Measurements from ENCODE around the gene OR52K2.
A peak's percentile ranks its signal among the peaks of the same experiment; 100 is the strongest.
"Not testable (repeated sequence)": the region's sequence is repeated elsewhere in the genome, so short reads cannot be mapped to it uniquely, and the experiment has no call there.

The OR52K2 gene

DNA sequence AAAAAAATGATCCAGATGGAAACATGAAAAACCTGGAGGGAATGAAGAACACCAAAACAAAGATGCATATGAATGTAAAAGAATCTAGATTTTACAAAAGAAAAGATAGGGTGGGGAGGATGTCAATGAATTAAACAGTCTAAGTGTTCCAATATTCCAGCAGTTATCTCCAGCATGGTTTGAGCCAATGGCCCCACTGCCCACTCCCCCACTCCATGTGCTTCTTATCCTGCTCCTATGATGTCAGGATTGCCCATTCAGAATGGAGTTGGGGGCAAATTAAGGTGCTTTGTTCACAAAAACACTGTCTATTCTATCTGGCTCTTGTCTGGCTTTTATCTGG is 32.1 kb downstream of the OR52K2 start:
- DNase-seq = no peak

DNA sequence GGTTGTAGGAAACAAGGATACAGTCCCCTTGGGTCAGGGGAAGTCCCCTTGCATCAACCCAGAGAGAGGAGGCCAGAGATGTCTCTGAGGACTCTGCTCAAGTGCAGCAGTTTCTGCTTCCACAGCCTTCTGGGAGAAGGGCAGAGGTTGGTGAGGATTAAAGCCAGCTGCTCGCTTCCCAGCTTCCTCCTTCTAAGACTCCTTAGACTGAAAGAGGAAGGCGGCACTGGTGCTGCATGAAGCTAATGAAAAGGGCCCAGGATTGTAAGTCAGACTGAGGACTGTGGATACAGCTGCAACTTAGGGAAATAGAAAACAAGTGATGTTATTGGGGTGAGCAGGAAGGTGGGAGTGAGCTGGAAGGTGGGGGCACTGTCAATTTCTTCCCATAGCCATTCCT is 33.4 kb downstream of the OR52K2 start, which contains the start of gene OR52K1:
Gene OR52K1 (plus strand): TSS at position 202 of the 400 bp plus-strand sequence. CDS start 6,255 bp downstream, outside the sequence.
- no peak for DNase-seq

DNA sequence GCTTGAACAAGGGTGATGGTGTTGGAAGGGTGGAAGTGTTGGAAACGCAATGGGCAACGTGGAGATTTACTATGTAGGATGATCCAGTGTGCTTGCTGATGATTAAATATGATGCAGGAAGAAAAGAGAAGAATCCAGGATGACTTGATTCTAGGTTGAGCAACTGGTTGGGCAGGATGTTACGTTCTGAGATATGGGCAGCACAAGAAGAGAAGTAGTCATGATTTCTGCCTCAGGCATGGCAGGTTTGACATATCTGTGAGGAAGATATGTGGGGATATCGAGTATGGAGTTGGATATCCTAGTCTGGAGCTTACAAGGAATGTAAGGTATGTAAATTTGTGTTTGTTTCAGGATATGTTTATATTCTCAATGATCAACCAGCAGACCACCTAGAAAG is 35.2 kb downstream of the OR52K2 start:
- DNase-seq = no peak

DNA sequence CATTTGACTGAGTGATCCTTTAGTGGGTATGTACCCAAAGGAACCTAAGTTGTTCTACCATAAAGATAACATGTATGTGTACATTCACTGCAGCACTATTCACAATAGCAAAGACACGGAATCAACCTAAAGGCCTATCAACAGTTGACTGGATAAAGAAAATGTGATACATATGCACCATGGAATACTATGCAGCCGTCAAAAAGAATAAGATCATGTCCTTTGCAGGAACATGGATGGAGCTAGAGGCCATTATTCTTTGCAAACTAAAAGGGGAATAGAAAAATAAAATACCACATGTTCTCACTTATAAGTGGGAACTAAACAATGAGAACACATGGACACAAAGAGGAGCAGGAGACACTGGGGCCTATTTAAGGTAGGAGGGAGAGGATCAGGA is 42.3 kb downstream of the OR52K2 start:
- not testable (repeated sequence) for DNase-seq

DNA sequence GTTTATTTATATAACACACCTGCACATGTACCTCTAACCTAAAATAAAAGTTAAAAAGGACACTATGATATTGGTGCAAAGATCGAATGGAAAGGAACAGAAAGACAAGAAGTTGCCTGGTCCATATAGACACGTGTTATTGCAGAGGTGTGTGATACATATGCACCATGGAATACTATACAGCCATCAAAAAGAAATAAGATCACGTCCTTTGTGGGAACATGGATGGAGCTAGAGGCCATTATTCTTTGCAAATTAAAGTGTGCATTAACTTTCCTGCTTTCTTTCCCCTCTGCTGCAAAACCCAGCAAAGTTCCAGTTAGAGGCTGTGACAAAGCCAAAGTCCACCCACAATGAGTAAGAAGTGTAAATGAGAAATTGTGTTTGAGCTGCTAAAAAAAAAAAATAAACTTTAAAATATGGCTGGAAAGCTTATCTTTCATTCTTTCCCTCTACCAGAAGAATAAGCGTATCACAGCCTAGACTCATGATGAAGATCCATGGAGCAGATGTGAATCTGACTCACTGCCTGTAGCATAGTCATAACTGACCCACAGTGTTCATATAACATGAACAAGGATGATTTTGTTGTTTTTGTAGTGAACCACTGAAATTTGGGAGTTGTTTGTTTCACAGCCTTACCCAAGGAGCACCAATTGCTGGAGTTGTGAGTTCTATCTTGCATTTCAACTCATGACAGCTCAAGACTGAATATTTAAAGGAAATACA is 42.9 kb downstream of the OR52K2 start:
- no peak for DNase-seq

DNA sequence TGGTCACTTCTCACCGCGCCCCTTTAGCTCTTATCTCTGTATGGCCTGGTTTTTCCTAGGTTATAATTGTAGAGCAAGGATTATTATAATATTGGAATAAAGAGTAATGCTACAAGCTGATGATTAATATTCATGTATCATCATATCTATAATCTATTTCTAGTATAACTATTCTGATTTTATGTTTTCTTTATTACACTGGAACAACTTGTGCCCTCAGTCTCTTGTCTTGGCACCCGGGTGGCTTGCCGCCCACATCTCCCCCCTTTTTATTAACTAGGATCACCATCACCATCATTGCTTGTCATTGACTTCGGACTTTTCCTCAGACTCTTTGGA is 44.4 kb downstream of the OR52K2 start:
- no peak for DNase-seq

GRCh38 chr11:4495487-4495886 is 46.4 kb downstream of the OR52K2 start:
- DNase-seq = peak; percentile 18

DNA sequence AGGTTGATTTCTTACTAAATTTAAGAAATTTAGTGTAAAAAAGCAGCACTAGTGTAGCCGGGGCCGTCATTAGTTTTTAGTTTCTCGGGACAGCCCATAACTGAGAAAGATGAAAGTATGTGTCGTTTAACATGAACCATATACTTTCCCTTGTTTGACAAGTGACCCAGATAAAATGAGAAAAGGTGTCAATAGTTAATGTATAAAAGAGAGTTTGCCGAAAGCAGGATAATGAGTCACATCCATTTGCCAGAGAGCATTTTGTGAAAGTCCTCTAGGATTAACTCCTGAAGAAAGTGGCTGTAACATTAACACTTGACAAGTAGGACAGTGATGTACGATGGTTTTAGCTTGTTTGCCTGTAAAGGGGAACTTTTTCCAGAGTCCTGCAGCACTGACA is 46.9 kb downstream of the OR52K2 start:
- DNase-seq = no peak

DNA sequence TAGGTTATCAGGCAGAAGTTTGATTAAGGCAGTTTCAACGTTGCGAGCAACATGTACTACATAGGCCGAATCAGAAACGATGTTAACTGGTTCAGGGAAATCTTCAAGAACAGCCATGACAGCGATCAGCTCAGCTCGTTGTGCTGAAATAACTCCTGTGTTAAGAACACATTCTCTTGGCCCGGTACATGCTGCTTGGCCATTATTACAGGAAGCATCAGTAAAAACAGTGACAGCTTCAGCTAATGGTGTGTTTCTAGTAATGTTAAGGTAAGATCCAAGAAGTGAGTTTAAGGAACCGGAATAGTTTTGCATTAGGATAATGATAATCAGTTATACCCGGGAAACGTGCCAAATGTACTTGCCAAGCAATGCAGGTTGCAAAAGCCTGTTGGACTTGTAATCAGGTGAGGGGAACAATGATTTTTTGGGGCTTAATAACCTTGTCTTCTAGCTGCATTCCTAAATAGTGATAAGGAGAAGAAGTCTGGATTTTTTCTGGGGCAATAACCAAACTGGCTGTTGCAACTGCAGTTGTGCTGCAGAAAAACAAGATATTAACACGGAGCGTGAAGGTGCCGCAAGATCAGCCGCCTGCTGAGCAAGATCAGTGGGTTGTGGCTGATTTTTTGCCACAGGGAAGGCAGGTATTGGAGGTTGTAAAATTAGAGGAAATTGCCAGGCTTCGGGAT is 47.6 kb downstream of the OR52K2 start:
- DNase-seq = no peak
